NCI-H510A (cell line): Measurements from ENCODE around the gene CTRB1.
"Not testable (repeated sequence)": the region's sequence is repeated elsewhere in the genome, so short reads cannot be mapped to it uniquely, and the experiment has no call there.

Experiments
- DNase-seq: peaks from one replicate; lab custom pipeline; 2025; lab: John Stamatoyannopoulos, UW

Gene CTRB1

DNA sequence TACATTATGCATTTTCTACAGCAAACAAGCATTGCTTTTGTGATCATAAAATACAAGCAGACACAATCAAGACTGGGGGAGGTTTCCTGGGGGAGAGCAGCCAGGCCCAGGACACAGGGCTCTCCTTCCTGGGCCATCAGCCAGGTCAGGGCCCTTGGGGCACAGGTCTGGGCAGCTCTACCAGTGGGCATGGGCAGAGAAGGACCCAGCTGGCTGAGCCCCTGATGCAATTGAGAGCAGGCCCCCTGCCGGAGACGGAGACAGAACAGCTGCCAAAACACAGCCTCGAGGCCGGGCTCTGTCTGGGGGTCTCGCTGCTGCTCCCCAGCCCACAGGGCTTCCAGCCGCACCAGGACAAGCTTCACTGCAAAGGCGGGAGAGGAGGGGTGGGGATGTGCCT, 21.8 kb downstream of the CTRB1 start:
- not testable (repeated sequence) for DNase-seq

DNA sequence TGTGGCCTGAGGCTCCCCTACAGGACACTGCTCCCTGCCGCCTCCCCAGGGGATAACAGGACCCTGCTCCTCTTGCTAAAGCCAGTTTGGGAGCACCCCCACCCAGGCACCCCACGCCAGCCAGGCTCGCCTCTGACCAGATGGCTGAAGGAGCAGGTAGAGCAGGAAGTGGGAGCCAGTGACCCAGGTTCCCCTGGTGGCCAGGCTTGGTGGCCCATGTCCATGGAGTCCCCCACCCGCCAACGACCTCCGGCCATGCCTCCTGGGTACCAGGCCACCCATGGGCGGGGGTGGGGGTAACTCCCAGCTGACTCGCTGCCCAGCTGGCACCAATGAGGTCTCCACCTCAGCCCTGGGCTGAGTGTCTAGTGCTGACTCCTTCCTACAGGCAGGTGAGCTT, 22.6 kb downstream of the CTRB1 start:
- DNase-seq, result no peak

DNA sequence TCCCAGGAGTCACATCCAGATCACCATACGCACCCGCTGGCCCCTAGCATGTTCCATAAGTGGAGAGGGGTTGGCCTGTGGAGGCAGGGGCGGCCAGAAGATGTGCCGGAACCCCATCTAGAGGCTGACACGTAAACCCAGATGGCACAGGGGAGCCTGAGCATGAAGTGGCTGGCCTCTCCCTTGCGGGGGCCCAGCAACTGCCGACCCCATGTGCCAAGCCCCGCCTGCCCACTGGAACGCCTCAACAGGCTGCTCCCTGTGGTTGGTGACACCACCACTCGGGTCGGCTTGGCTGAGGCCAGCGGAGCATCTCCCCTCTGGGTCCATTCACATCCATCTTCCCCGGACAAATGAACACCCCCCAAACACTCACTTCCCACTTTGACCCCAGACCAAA, 23.2 kb downstream of the CTRB1 start:
- no peak for DNase-seq

DNA sequence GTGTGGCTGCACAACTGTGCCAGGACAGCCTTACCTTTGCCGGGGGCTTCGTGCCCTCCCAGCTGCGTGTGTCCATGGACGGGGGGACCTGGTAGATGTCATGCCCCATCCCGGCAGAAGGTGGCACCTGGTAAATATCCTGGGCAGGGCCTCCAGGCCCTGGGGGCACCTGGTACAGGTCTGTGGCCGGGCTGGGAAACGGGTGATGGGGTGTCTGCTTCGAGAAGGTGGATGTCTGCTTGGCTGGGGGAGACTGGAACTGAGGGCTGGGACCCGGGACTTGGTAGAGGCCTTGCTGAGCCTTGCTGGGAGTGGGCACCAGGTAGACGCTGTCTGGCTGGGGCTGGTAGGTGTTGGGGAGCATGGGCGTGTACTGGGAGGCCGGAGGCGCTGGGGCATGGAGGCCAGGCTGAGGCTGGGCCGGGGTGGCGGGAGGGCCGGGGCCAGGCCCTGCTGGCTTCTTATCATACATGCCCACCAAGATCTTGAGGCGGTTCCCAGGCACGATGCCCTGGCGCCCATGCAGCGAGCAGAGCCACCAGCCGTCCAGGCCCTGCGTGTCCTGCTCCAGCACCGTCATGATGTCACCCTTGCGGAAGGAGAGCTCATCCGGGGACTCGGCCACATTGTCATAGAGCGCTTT, 23.8 kb downstream of the CTRB1 start:
- not testable (repeated sequence) for DNase-seq

DNA sequence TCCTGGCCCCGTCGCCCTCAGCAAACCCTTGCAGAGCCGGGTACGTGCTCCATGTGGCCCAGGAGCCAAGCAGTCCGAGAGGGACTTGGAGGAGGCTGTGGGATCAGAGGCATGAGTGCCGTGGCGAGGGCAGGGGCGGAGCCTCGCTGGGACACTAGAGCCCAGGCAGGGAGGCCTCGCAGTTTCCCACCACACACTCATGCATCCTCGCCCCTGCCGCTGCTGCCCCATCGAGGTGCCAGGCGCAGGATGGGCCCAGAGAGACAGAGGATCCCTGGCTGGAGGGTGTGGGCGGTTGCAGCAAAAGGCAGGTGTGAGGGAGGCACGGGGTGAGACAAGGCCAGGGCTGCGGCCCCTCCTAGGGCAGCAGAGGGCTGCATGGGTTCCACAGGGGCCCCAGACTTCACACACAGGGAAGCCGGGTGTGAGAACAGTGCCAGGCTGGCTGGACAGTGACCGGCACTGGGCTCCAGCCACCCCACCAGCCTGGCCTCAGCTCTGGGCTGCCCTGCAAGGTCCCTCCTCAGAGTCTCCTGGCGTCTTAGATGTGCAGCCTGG, 25.0 kb downstream of the CTRB1 start:
- no peak for DNase-seq

DNA sequence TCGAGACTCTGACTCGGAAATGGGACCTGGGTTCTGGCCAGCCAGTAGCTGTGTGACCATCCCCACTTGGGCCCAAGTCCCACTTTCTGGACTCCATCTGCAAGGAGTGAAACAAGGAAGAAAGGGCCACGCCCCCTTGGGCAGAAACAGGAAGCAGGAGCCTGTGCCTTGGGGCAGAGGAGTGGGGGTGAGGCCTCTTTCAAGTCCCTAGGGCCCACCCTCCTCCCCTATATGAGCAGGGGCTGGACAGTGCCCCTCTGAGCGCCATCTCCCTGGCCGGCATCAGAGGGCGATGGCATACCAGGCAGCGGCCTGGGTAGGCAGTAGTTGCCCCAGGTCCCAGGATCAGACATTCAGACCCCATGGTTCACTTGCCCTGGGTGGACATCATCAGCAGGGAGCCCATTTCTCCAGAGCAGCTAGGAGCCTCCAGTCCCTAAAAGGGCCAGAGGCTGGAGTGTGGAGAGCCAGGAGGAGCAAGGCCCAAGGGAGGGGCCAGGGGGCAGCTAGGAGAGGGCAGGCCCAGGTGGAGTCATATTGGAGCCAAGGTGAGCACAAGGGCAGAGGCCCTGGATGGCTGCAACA, 25.5 kb downstream of the CTRB1 start:
- no peak for DNase-seq

DNA sequence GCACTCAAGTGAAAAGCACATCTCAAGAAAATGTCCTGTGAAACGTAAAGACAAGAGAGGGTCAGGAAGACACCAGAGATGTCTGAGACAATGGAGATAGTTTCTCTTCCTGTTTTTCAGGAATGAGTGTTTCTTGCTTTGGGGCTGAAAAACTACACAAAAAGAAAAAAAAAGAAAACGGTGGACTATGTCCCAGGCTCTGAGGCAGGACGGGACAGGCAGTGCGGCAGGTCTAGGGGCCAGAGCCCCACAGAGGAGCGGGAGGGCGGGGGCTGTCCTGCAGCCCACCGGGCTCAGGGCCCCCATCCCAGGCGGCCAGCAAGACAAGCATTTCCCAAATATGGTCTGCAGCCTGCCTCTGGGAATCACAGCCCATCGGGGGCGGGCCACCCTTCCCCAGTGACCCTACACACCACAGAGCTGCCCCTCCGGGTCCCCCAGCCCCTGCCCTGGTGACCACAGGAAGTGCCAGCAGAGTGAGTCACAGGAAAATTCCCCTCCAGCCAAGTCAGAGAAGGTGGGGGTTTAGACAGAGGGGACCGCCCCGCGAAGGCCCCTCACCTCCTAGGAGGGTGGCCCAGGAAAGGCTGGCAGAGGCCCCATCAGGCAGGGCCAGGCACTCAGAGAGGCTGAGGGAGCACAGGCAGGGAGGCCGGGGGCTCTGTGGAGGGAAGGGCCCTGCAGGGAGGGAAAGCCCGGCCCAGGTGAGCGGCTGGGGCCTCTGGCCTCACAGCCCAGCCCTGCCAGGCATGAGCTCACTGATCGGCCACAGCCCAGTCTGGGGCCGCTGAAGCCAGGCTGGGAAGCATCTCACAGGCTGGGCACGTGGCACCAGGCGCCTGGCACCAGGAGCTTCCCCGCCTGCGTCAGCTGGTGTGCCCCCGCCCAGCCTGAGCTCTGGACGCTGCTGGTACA, 26.3 kb downstream of the CTRB1 start:
- no peak for DNase-seq

DNA sequence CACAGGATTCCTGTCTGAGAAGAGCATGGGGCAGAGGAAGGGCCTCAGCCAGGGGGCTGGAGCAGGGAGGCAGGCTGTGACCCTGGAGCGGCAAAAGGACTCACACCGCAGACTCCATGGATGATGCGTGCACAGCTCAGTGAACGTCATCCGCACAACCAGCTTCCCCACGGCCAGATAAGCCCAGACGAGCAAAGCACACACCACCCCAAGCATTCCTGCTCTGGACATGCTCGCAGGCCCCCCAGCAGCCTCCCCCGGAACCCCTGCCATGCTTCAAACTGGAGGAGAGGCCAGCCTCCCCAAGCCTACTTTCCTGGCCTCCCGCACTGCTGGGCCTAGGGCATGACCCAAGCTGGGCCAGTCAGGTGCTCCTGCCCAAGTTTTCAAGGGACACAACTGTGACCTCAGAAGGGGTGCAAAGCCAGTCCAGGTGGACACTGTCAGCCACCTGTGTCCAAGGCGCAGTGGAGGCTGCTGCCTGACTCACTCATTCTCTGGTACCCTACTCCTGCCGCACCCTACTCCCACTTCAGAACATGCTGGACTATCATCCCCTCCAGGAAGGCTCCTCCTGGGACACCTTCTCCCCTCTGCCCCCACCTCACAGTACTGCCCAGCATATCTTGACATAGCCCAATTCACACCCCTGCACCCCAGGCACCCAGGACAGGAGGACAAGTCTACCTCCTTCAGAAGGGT, 27.9 kb downstream of the CTRB1 start:
- DNase-seq, result no peak

DNA sequence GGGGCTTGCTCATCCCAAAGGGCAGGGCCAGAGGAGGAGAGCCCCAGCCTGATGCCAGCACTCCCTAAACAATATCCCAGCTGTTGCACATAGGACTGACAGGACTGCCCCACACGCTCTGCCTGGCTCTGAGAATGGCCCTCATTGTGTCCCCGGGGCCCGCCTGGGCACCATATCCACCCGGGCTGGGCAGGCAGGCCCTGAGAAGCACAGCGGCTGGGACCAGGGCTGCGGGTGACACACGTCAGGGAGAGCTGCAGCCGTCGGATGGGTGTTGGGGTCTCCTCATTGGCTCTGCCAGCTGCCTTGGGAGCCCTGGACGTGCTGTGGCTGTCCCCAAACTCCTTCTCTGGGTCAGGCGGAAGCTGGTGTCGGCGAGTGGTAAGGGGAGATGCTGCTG, 28.5 kb downstream of the CTRB1 start:
- DNase-seq, result no peak

DNA sequence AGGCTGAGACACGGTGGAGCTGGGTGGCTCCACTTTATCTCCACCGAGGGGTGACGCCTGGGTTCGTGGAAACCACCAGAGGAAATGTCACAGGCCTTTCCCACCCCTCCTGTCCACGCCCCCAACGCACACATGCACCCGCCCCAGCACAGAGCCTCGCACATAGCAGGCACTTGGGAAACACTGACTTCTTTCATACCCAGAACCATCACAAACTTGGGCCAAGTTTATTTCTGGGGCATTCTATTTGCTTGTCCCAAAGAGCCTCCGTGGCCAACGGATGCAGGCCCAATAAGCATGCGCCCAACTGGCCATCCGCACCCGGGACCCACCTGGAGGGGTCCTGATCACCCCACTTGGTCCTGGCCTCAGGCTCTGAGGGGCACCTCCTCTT, 29.4 kb downstream of the CTRB1 start:
- no peak for DNase-seq

DNA sequence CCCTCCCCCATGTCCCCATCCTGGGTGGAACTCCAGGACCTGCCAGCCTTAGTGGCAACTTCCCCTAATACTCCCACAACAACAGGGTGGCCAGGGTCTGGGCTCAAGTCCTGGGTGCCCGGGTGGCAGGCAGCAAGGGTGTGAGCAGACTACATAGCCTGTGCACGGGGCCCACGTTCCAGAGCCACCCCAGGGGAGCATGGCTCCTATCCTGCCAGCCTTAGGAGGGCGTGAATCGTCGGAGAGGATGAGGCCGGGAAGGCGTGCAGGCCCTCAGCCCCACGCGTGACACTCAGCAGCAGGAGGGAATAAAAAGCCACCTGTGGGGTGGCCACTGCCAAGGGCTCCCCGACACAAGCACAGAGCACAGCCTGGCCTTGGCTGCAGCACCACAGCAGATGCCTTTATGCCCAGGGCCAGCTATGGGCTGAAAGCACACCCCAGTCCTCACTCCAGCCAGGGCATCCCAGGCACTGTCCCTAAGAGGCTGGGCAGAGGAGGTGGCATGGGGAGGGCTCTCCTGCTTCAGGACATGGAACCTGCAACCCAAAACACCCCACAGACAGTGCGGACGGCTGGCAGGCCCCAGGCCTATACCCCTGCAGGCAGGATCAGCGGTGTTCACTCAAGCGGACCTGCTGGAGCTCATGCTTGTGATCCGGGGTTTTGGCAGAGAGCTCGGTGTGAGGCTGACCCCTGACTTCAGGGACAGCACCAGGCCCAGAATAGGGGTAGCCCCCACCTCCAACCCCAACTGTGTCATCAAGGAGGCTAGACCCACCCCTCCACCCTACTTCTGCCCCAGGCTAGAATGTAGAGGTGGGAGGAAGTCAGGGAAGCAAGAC, 30.0 kb downstream of the CTRB1 start:
- DNase-seq, result no peak

DNA sequence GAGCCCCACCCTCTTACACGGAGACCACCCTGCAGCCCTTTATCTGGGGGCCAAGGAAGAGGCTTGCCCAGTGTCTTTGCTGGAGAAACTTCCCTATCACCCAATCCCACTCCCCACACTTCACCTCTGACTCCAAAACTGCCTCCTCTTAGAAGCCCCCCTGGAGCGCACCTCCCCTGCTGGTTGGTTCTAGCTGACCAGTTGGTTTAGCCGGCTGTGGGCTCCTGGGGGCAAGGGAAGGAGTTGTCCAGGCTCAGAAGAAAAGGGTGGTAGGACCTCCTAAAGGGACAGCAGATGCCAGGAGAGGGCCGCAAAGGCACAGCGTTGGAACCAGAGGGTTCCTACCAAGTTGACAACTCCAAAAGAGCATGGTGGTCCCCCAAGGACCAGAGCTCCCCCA, 30.7 kb downstream of the CTRB1 start:
- no peak for DNase-seq

DNA sequence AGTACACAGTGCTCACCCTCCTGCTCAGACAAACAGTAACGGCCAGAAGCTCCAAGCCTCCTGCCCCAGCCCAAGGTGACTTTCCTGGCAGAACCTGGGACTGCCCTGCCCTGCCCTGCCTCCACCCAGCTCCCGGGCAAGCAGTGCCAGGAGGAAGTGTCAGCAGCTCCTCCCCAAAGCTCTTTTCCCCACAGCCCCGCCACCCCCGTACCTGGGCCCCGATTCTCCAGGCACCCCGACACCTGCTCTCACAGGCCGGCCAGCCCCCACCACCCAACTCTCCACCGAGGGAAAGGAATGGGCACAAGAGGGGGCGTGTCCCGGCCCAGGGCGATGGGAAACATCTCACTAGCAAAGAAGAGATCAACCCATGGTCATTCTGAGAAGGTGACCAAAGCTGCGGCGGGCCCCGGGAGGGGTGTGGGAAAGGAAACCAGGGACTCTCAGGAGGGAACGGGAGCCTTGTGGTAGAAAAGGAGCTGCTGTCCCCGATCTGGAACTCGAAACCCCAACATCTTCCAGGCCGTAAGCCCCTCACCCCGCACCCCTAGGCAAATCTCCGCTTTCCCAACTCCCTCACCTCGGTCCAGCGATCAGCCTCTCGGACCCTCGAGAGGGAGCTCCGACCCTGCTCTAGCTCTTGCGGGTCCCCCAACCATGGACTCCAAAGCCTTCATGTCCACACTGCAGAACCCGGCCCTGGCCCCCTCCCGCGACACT, 31.5 kb downstream of the CTRB1 start:
- DNase-seq, result no peak

DNA sequence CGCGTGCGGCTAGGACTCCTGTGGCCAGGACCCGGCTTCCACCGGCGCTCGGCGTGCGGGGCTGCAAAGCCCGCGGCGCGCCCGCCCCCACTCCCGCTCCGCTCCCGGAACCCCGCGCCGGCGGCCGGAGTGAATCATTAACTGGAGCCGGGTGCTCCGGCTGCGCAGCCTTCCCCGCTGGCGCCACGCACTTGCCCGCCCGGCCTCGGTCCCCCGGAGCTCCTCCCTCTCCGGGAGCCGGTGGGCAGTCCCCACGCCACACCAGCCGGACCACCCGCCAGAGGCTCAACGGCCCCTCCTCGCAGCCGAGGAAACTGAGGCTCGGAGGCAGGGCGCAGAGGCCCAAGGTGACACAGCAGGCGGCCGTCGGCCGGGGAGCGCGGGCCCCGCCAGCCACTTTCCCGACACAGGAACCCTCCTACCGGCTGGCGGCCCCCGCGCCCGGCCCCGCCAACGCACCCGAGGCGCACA, 32.1 kb downstream of the CTRB1 start:
- no peak for DNase-seq

DNA sequence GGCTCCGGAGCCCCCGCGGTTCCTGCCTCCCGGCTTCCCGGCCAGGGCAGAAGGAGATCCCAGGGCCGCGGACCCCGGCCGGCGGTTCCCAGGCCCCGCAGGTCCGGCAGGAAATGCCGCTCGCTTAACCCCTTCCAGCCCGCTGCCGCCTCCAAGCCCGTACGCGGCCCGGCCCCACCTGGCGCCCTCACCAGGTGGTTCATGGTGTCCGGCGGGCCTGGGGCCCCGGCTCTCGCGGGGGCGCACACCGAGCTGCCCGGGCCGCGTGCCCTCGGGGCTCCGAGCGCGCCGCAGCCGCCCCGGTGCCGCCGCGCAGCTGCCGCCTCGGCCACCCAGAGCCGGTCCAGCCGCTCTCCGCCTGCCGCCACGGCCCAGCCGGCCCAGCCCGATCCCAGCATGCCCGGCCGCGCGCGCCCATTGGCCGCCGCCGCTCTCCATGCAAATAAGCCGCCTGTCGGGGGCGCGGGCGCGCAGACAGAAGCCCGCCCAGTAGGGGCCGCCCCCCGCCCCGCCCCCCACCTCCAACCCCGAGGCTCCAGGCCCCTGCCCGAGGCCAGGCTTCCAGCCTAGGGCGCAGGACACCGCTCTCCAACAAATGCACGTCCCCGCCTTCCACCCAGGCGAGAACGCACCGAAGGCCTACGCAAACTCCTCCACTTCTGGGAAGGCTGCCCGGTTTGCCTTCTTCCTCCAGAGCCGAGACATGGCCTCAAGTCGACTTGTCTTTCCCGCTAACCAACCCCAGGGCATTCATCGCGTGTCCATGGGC, 32.7 kb downstream of the CTRB1 start, which contains the start of gene BCAR1:
Gene BCAR1 (minus strand): TSS at position 345 of the 769 bp plus-strand sequence. CDS start 142 bp downstream, at position 203.
- peak; percentile 60 for DNase-seq

DNA sequence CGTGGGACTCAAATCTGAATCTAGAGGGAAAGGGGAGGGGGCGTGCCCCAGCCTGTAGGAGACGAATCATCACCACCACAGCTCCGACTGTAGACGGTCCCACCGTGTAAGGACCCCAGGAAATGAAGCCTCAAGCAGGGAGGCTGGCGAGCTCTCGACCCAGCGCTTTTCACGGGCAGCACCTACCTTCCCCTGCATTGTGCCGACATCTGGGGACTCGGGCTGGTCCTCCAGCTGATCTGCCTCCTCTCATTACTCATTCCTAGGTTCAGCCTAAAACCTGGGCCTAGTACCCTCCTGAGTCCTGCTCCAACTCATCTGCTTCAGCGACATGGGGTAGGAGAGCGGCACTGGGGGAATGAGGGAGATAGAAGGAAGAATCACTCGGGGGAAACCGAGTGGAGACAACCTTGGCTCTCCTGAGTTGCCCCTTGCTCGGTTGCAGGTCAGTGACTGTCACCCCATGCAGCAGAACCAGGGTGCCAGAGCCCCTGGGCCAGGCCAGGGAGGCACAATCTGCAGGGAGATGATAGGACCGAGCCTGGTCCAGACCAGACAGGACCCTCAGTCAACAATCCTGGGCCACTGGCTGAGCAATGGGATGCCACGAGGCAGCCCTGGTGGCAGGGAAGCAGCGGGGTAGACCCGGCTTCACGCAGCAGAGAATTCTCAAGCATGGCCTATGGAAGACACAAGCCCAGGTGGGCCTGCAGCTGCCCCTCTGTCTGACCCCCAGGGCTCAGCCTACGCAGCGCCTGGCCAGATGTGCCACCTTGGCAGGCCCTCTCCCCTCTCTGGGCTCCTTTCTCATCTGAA, 33.5 kb downstream of the CTRB1 start:
- DNase-seq, result no peak

DNA sequence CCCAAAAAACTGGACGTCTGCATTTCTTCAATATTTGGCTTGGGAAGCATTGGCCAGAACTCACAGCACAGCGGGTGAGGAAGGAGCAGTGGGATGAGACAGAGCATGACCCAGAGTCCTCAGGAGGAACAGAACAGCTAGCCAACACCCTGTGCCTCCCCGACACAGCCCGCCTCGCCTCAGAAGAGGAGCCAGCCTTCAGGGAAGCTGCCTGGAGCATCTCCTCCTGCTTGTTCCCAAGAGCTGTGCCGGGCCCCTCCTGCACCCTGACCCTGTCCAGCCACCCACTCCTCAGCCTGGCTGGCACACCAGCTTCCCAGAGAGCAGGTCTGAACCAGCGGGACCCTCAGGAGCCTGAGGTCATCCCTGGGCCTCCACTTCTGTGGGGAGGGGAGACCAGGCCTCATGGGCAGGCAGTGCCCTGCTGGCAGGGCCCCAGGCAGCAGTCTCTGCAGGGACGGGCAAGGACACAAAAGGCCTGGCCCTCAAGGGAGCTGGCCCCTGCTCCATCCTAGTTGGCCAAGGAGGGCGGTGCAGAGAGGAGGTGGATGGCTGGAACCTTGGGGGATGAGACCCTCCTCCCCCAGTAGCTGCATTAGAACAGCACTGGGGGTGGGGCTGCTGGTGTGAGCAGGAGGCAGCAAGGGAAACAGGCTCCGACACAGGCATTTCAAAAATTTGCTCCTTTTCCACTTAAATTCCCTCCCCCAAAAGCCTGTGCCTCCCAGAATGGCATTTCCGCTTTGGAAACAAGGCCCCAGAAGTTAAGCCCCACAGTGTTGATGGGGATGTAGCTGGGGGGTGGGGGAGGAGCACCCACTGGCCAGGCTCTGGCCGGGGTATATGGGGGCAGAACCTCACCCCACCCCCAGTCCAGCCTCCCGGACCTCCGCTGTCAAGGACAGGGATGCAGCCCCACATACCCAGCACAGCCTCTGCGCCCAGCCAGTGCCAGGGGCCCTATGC, 34.4 kb downstream of the CTRB1 start:
- no peak for DNase-seq
